Smooth muscle cell (in vitro differentiated cells): Measurements from ENCODE around the gene GFER. TPM values are rescaled to one million over a fixed set of nuclear protein-coding genes. Genes with fewer than 3 reads are reported as not detected.
"Not testable (repeated sequence)": the region's sequence is repeated elsewhere in the genome, so short reads cannot be mapped to it uniquely, and the experiment has no call there.

Experiments
- DNase-seq: peaks from one replicate; lab custom pipeline; 2025; ENCODE audit not compliant: unreplicated experiment; lab: John Stamatoyannopoulos, UW
- H2AFZ ChIP-seq: fragments of 200-600 bp; sonication (generic); 2 replicates; pipeline ENCODE4 v1.6.0; 2016; ENCODE audit warnings: antibody characterized with exemption, low read depth, mild to moderate bottlenecking
- H3F3A ChIP-seq: fragments of 200-600 bp; sonication (generic); 2 replicates; pipeline ENCODE4 v1.6.0; 2017; ENCODE audit warnings: antibody characterized with exemption, low read depth
- H3K27ac ChIP-seq: fragments of 200-600 bp; sonication (generic); 2 replicates; pipeline ENCODE4 v1.5.1; 2016; ENCODE audit warnings: low read depth, mild to moderate bottlenecking
- H3K27me3 ChIP-seq: fragments of 200-600 bp; sonication (generic); 2 replicates; pipeline ENCODE4 v1.6.1; 2016; ENCODE audit warnings: low read depth, mild to moderate bottlenecking
- H3K36me3 ChIP-seq: fragments of 200-600 bp; sonication (generic); 2 replicates; pipeline ENCODE4 v1.5.1; 2016; ENCODE audit warnings: low read depth
- H3K4me1 ChIP-seq: fragments of 200-600 bp; sonication (generic); 2 replicates; pipeline ENCODE4 v1.5.1; 2016; ENCODE audit warnings: low read depth
- H3K4me2 ChIP-seq: fragments of 200-600 bp; sonication (generic); 2 replicates; pipeline ENCODE4 v1.6.0; 2016; ENCODE audit warnings: mild to moderate bottlenecking
- H3K4me3 ChIP-seq: fragments of 200-600 bp; sonication (generic); 2 replicates; pipeline ENCODE4 v1.5.1; 2016; ENCODE audit warnings: mild to moderate bottlenecking
- H3K79me2 ChIP-seq: fragments of 200-600 bp; sonication (generic); 2 replicates; pipeline ENCODE4 v1.6.0; 2016; ENCODE audit warnings: low read depth, mild to moderate bottlenecking
- H3K9ac ChIP-seq: fragments of 200-600 bp; sonication (generic); 2 replicates; pipeline ENCODE4 v1.6.0; 2016; ENCODE audit warnings: low read depth
- H3K9me3 ChIP-seq: fragments of 200-600 bp; sonication (generic); replicated peaks from 2 replicates; pipeline ENCODE4 v1.5.1; 2016; ENCODE audit warnings: low read depth
- H4K20me1 ChIP-seq: fragments of 200-600 bp; sonication (generic); 2 replicates; pipeline ENCODE4 v1.6.0; 2016; ENCODE audit warnings: low read depth
- WGBS: methylation state at CpG from one replicate; pipeline ENCODE4 v1.1.7; 2016; ENCODE audit warnings: low lambda C conversion rate; 5-methylcytosine and 5-hydroxymethylcytosine counted together
- polyA plus RNA-seq: library from polyadenylated mRNA; unstranded; fragments of >200 nt; fragmentation: Nextera tagmentation; extraction: Ambion mirVana; gene quantifications from 2 replicates; pipeline ENCODE4 v1.2.1, GENCODE V29; 2016
- total RNA-seq: library from RNA; depleted of rRNA; stranded (reverse); fragments of >200 nt; gene quantifications from 2 replicates; pipeline ENCODE4 v1.2.3, GENCODE V29; 2014
- TF ChIP-seq, protein P1 (sequence below): fragments of 200-600 bp; sonication (generic); IDR thresholded peaks from 2 replicates; pipeline ENCODE4 v1.5.1; 2017; ENCODE audit warnings: borderline replicate concordance, mild to moderate bottlenecking, antibody characterized with exemption; ENCODE audit not compliant: insufficient read depth, poor library complexity, severe bottlenecking

GFER gene
- total and polyA plus RNA-seq, 2 experiments from 2014 or later: 15.1 to 41.2 TPM

DNA sequence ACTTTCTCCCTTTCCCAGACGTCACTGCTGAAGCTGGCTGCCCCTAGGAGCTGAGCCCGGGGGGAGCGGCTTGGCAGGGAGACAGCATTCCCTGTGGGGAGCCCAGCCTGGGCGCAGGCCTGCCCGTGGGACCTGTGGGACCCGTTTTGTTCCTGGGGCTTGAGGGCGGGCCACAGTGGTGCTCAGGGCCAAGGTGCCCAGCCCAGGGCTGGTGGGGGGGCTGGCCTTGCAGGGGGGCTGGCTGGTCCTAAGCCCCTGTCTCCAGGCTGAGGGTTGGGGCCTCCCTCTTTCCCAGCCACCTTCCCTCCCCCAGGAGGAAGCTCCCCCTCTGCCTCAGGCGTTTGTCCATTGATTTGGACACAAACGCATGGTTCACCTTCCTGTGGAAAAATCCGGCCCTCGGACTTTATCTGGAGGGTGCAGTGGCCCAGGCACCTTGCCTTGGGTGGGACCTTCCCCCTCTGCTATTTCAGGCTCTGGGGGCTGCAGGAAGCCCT is 47.1 kb downstream of the GFER start:
- Histone ChIP-seq H3K9ac (no peak overlapping the region), H4K20me1 (peaks cover 12% of the 10 kb centered on the region), H3K4me1 (peaks cover 23% of the 10 kb centered on the region), H3K4me2 (no peak overlapping the region), H3K79me2 (peaks cover 15% of the 10 kb centered on the region), H3K36me3 (no peaks in the 10 kb centered on the region), H3K27me3 (no peaks in the 10 kb centered on the region), H3K4me3 (no peak overlapping the region), H3F3A (no peaks in the 10 kb centered on the region), H3K9me3 (no peaks in the 10 kb centered on the region), H2AFZ (no peak overlapping the region), H3K27ac (no peak overlapping the region)
- TF ChIP-seq, protein P1, sequence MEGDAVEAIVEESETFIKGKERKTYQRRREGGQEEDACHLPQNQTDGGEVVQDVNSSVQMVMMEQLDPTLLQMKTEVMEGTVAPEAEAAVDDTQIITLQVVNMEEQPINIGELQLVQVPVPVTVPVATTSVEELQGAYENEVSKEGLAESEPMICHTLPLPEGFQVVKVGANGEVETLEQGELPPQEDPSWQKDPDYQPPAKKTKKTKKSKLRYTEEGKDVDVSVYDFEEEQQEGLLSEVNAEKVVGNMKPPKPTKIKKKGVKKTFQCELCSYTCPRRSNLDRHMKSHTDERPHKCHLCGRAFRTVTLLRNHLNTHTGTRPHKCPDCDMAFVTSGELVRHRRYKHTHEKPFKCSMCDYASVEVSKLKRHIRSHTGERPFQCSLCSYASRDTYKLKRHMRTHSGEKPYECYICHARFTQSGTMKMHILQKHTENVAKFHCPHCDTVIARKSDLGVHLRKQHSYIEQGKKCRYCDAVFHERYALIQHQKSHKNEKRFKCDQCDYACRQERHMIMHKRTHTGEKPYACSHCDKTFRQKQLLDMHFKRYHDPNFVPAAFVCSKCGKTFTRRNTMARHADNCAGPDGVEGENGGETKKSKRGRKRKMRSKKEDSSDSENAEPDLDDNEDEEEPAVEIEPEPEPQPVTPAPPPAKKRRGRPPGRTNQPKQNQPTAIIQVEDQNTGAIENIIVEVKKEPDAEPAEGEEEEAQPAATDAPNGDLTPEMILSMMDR: no peak
- DNase-seq: no peak
- WGBS: 93% methylated on average over 10 of the region's 11 CpGs

DNA sequence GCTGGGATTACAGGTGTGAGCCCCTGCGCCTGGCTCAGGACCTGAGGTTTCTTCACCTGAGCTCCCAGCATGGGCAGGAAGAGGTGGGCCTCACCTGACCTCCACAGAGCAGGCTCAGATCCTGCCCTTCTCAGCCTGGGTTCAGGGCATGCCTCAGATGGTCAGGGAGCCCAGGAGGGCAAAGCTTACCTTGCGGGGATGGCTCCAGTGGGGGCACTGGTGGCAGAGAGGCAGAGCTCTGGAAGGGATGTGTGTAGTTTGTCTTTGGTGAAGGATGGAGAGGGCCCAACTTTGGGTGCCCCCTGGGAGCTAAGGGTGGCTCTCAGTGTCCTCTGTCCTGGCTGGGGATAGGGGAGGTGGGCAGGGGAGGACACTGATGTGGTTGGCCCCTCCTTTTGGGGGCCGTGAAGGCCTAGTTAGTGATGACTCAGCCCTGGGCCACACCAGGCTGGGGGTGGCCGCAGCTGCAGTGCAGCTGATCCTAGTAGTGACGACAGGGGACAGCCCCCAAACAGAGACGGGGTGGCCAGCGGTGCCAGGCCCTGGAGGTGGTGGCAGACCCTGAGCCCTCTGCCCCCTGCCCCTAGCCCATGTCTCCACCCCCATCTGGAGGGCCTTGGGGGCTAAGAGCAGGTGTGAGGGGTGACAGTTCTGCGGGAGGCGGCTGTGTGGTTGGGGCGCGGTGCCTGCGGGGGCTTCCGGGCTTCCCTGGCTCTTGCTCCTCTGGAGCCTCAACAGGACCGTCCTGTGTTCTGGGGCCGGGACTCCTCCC is 48.5 kb downstream of the GFER start:
- peaks cover 10% of the 10 kb centered on the region for H3K79me2 ChIP-seq
- no peaks in the 10 kb centered on the region for H3K27me3 ChIP-seq
- no peaks in the 10 kb centered on the region for H3K36me3 ChIP-seq
- peaks cover 12% of the 10 kb centered on the region for H4K20me1 ChIP-seq
- no peak overlapping the region for H2AFZ ChIP-seq
- no peaks in the 10 kb centered on the region for H3K9me3 ChIP-seq
- no peak for DNase-seq
- H3F3A ChIP-seq: no peaks in the 10 kb centered on the region
- H3K4me3 ChIP-seq: no peak overlapping the region
- H3K9ac ChIP-seq: peak overlapping the region; percentile 30
- 74% methylated on average over 13 of the region's 15 CpGs for WGBS
- H3K27ac ChIP-seq: peak overlapping the region; percentile 80
- peaks cover 23% of the 10 kb centered on the region for H3K4me1 ChIP-seq
- TF ChIP-seq, protein P1: no peak
- H3K4me2 ChIP-seq: peak overlapping the region; percentile 74

DNA sequence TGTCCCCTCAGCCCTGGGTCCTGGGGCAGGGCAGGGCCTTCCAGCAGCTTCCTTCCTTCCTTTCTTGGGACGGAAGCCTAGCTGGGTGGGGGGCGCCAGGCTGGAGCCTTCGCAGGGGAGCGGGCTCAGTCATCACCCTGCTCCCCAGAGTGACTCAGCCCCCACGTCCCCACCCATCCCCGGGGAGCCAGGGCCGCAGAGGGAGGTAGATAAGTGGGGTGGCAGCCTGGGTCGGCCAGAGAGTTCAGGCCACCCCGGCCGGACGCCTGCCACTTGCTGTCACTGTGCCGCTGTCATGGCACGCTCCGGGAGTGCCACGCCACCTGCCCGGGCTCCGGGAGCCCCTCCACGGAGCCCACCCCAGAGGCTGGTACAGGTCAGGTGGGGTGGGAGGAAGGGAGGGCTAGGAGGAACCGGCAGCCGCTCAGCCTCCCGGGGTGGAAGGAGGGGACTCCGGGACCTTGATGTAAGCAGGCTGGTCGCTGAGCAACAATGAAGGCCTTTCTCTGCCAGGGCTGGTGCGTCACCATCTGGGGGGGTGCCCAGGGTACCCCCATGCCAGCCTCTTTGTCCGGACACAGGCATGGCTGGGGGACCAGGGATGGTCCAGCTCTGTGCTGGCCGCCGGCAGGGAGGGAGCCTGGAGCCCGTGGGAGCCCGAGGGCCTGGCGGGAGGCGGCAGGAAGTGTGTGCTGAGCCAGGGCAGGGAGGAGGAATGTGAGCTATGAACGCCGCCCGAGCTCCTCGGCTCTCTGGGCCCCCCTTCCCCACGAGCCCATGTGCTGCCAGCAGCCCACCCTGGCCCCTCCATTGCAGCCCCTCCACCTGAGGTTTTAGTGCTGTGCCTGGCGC is 49.3 kb downstream of the GFER start:
- H3K36me3 ChIP-seq: no peaks in the 10 kb centered on the region
- DNase-seq: no peak
- TF ChIP-seq, protein P1: no peak
- no peaks in the 10 kb centered on the region for H3F3A ChIP-seq
- H3K9me3 ChIP-seq: no peaks in the 10 kb centered on the region
- no peak overlapping the region for H2AFZ ChIP-seq
- H3K4me2 ChIP-seq: peak overlapping the region; percentile 74
- WGBS: 55% methylated on average over 23 of the region's 37 CpGs
- peak overlapping the region; percentile 80 for H3K27ac ChIP-seq
- no peak overlapping the region for H3K4me3 ChIP-seq
- H3K4me1 ChIP-seq: peaks cover 18% of the 10 kb centered on the region
- peaks cover 7% of the 10 kb centered on the region for H4K20me1 ChIP-seq
- peak overlapping the region; percentile 30 for H3K9ac ChIP-seq
- H3K79me2 ChIP-seq: peaks cover 3% of the 10 kb centered on the region
- H3K27me3 ChIP-seq: no peaks in the 10 kb centered on the region

DNA sequence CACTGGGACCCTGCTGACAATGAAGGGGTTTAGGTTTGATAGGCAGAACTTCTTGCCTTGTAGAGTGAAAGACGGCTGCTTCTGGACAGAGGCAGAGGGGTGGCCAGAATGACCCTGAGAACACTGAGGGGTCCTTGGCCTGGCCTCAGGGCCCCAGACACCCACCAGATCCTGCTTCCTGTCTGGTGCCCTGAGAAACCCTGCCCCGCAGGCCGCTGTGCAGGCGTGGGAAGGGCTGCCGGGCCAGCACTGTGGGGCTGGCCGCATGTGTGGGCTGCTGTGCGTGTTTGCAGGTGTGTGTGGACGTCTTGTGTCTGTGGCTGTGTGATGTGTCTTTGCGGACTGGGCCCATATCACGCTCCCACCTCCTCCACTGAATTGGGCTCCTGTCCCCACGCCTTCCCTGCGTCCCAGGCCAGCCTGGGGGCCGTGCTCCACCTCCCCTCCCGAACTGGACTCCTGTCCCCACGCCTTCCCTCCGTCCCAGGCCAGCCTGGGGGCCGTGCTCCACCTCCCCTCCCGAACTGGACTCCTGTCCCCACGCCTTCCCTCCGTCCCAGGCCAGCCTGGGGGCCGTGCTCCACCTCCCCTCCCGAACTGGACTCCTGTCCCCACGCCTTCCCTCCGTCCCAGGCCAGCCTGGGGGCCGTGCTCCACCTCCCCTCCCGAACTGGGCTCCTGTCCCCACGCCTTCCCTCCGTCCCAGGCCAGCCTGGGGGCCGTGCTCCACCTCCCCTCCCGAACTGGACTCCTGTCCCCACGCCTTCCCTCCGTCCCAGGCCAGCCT is 50.1 kb downstream of the GFER start:
- not testable (repeated sequence) for H3K27me3 ChIP-seq, H3F3A ChIP-seq, H2AFZ ChIP-seq, H3K79me2 ChIP-seq, H3K4me3 ChIP-seq, H4K20me1 ChIP-seq, H3K36me3 ChIP-seq, DNase-seq, H3K9me3 ChIP-seq
- Histone ChIP-seq H3K4me2 (peak overlapping the region; percentile 74), H3K4me1 (peaks cover 19% of the 10 kb centered on the region), H3K9ac (peak overlapping the region; percentile 30), H3K27ac (peak overlapping the region; percentile 80)
- 53% methylated on average over 10 of the region's 32 CpGs for WGBS
